Activated CD4-positive, alpha-beta T cell treated with anti-CD3 and anti-CD28 coated beads, Interleukin-2, Interleukin-6, amounts not matched to agents 100 ng/mL and 50 ng/mL, durations not matched to agents 16 hours and 8 hours (primary cell): ENCODE results near the gene MSANTD7.
A peak's percentile ranks its signal among the peaks of the same experiment; 100 is the strongest.
"Not testable (repeated sequence)": the region's sequence is repeated elsewhere in the genome, so short reads cannot be mapped to it uniquely, and the experiment has no call there.

Experiments
- DNase-seq: peaks from one replicate; pipeline ENCODE4 v3.0.0-alpha.2; 2020

The MSANTD7 gene, protein sequence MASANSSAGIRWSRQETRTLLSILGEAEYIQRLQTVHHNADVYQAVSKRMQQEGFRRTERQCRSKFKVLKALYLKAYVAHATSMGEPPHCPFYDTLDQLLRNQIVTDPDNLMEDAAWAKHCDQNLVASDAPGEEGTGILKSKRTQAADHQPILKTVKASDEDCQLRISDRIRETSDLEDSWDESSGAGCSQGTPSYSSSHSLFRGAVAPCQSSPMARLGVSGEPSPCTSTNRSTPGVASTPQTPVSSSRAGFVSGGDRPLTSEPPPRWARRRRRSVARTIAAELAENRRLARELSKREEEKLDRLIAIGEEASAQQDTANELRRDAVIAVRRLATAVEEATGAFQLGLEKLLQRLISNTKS

GRCh38 chr10:14837757-14838581 is at the start of gene MSANTD7, which contains the start of the genes CDNF and HSPA14:
TSS of gene MSANTD7 (plus strand) at chr10:14838306. CDS start at chr10:14842285, 3,979 bp downstream.
TSS of gene CDNF (minus strand) at chr10:14838037. CDS start at chr10:14837946, 91 bp downstream.
TSS of gene HSPA14 (plus strand) at chr10:14838306. CDS start at chr10:14838403, 97 bp downstream.
- peak; percentile 100 for DNase-seq

- no peak for DNase-seq
These were observed 39.5 kb upstream of the MSANTD7 start for GRCh38 chr10:14798636-14799035.

- no peak for DNase-seq
These were observed 37.7 kb upstream of the MSANTD7 start for GRCh38 chr10:14800397-14800796.

DNA sequence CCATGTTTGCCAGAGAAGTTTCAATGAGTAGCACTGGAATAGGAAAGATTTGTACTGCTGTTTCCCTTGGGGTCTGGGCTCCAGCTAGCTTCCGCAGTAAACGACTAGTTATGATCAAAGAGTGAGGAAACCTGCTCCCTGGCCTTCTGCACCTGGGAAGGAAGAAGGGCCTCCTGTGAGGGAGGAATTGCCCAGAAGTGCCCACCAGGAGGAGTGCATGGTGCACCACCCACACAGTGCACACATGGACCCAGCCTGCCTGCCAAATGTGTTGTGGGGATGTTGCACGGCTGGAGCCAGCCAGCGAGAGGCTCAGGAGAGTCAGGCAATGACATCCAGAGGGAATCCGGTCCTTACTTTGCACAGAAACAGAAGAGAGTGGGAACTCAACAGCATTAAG is 36.4 kb upstream of the MSANTD7 start:
- no peak for DNase-seq

GRCh38 chr10:14803827-14804226 is 34.3 kb upstream of the MSANTD7 start:
- DNase-seq, result no peak

DNA sequence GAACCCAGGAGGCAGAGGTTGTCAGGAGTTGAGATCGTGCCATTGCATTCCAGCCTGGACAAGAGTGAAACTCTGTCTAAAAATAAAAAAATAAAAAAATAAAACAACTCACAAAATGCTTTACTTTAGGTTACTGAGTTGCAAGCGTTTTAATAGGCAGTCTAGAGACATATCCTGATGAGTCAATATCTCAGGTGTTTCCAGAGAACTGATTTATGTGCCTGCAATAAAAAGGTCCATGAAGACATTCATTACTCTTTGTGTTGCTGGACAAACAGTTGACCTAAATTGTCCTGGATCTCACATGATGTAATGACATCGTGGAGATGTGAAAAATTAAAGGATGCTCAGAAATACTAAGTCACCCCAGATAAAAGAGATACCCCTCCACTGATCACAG is 31.8 kb upstream of the MSANTD7 start:
- DNase-seq, result no peak

DNA sequence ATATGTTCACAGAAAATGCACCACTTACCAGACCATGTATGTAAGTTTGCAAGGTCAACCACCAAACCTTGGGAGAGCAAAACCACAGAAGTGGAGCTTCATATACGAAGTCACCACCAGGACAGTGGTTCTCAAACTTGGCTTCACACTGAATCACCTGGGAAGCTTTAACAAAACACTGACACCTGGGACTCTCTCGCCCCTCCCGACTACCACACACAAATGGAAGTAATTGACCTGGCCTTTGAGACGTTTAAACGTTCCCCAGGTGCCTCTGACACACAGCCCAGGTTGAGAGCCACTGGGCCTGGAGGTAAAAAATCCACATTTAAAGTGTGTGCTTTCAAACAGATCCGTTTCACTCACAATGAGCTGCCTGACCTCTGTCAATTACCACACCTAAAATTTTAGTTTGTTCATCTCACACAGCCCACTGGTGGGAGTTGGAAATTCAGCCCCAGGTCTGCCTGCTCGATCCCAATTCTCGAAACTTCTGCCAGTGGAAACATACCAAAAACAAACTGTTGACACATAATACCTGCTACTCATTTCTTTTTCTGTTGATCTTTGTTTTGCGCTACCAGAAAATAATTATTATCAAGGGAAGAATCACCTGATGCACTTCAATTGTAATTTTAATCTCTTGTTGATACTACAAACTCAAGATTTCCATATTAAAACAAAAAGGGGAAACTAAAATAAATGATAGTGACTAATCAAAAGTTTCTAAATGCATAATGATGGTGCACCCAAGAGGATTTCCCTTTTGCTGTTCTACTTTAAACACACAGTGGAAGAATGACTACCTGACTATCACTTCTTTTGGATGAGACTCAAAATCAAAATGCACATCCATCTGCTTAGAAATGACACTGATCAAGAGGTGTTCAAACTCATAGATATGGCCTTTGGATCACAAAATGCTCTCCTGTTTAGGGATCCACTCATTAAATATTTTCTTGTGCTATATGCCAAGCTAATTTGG is 26.8 kb upstream of the MSANTD7 start:
- DNase-seq, result no peak

DNA sequence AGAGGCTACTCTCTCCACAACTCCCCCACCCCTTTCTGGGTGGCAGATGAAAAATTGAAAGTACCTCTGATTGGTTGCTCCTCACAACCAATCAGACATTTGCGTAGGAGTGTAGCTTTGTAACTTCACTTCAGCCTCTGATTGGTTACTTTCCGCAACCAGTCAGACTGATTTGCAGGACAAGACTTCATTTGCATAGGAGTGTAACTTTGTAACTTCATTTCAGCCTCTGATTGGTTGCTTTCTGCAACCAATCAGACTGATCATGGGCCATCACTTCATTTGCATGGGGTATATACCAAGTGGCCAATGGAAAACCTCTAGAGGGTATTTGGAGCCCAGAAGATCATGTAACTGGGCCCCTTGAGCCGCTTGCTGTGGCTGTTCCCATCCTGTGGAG is 25.8 kb upstream of the MSANTD7 start:
- DNase-seq, result peak; percentile 17

- no peak for DNase-seq
These were observed 22.4 kb upstream of the MSANTD7 start for GRCh38 chr10:14815681-14816080.

DNA sequence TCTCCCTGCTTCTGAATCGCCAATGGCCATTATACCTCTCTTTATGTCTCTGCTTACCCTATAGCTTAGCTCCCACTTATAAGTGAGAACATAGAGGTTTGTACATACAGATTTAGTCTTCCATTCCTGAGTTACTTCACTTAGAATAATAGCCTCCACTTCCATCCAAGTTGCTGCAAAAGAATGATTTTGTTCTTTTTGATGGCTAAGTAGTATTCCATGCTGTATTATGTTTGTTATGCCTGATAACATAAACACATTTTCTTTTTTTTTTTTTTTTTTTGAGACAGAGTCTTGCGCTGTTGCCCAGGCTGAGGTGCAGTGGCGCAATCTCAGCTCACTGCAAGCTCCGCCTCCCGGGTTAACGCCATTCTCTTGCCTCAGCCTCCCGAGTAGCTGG is 21.4 kb upstream of the MSANTD7 start:
- not testable (repeated sequence) for DNase-seq

GRCh38 chr10:14820010-14820774 is 17.9 kb upstream of the MSANTD7 start:
- DNase-seq, result no peak

DNA sequence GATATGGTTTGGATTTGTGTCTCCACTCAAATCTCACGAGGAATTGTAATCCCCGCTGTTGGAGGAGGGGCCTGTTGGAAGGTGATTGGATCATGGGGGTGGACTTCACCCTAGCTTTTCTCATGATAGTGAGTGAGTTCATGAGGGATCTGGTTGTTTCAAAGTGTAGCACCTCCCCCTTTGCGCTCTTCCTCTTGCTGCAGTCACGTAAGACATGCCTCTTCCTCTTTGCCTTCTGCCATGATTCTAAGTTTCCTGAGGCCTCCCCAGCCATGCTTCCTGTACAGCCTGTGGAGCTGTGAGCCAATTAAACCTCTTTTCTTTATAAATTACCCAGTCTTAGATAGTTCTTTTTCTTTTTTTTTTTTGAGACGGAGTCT is 17.3 kb upstream of the MSANTD7 start:
- DNase-seq, result no peak

DNA sequence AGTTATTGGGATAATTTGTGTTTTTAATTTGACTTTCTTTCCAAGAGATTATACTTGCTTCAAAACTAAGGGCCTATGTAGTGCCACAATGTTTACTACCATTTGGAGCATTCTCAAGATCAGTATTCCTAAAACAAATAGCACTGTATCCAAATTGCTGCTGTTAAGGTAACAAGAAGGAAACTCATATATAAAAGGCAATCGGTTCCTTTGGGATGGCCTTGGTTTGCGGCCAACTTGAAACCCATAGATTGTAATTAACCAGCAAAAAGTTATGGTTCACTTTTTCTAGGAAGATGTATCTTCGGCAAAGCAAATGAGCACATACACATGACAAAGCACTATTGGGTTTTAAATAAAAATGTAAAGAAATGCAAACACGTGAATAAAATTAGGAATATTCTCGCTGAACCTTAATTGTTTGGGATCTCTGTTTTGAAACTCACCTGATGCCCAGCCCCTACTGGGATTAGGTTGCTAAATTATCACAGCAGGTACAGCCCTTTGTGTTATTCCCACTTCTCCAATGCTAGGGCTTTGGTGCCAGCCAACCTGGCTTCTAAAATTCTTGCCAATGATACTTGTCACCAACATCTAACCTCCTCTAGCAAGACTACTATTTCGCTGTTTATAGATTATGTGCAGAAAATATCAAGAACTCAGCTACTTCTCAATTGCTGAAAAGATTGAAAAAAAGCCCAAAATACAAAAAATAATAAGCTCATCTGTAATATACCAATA is 16.3 kb upstream of the MSANTD7 start:
- DNase-seq, result no peak

- peak; percentile 49 for DNase-seq
These were observed 15.0 kb upstream of the MSANTD7 start for GRCh38 chr10:14822879-14823755.

- no peak for DNase-seq
These were observed 14.1 kb upstream of the MSANTD7 start for GRCh38 chr10:14823966-14824365.

DNA sequence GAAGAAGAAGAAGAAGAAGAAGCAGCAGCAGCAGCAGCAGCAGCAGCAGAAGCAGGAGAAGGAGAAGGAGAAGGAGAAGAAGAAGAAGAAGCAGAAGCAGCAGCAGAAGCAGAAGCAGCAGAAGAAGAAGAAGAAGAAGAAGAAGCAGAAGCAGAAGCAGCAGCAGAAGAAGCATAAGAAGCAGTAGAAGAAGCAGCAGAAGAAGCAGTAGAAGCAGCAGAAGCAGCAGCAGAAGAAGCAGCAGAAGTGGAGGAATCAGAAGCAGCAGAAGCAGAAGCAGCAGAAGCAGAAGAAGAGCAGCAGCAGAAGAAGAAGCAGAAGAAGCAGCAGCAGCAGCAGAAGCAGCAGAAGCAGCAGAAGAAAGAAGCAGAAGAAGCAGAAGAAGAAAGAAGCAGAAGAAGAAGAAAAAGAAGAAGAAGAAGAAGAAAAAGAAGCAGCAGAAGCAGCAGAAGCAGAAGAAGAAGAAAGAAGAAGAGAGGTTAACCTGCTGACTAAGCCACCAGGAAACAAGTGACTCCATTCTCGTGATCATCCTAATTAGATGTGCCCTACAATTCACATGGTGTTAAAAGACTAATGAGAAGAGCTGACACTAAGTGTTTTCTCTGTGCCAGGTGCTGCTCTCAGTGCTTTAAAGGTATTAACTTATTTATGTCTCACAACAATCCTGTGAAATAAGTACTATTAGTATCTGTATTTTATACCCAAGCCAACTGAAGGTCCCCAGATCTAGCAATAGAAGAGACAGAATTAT is 11.9 kb upstream of the MSANTD7 start:
- DNase-seq, result no peak

DNA sequence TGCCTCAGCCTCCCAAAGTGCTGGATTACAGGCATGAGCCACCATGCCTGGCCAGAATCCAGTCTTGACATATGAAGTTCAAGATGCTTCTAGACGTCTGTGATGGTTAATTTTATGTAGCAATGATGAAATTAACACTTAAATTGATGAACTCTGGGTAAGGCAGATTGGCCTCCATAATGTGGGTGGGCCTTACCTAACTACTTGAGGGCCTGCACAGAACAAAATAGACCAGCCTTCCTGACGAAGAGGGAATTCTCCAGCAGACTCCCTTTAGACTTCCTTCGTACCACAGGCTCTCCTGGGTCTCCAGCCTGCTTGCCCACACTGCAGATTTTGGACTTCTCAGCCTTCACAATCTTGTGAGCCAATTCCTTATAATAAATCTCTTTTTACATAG is 5.0 kb upstream of the MSANTD7 start:
- no peak for DNase-seq

- no peak for DNase-seq
These were observed 1.9 kb upstream of the MSANTD7 start for GRCh38 chr10:14836208-14836607.

GRCh38 chr10:14837003-14837756 is 926 bp upstream of the MSANTD7 start:
- no peak for DNase-seq
